ENCODE measurements around the gene CADM4. TPM values are rescaled to one million over a fixed set of nuclear protein-coding genes. Genes with fewer than 3 reads are reported as not detected.

Gene CADM4
- total RNA-seq, 2 donors from 2014 or later: 0.28 to 0.74 TPM

- H3K4me1 Mint-ChIP-seq (ENCODE audit: low read depth): peaks cover 29% of the 10 kb centered on the region
- H3K4me3 Mint-ChIP-seq: no peak overlapping the region
- ATAC-seq (replicated peaks in 1 of 2) (peak in 1 of 2 donors; percentile 1), DNase-seq (no peak)
- peaks cover 12% of the 10 kb centered on the region for H3K27me3 Mint-ChIP-seq (ENCODE audit: low read depth)
- H3K27ac Mint-ChIP-seq: no peak overlapping the region
- H3K36me3 Mint-ChIP-seq (ENCODE audit: insufficient read depth in 2 of 2): peaks cover 0 to 2% of the 10 kb centered on the region in 2 donors
- H3K9me3 Mint-ChIP-seq: no peaks in the 10 kb centered on the region
These were observed 34.9 kb upstream of the CADM4 start for GRCh38 chr19:43674596-43674995.

GRCh38 chr19:43674183-43674582 lies 34.5 kb upstream of the CADM4 start:
- Mint-ChIP-seq H3K27ac (no peak overlapping the region), H3K9me3 (no peaks in the 10 kb centered on the region), H3K36me3 (ENCODE audit: insufficient read depth in 2 of 2) (peaks cover 0 to 2% of the 10 kb centered on the region in 2 donors), H3K27me3 (ENCODE audit: low read depth) (peaks cover 12% of the 10 kb centered on the region), H3K4me3 (no peak overlapping the region), H3K4me1 (ENCODE audit: low read depth) (peaks cover 34% of the 10 kb centered on the region)
- no peak for ATAC-seq (replicated peaks in 1 of 2)
- DNase-seq: no peak

- H3K27me3 Mint-ChIP-seq (ENCODE audit: low read depth): peaks cover 12% of the 10 kb centered on the region
- no peak overlapping the region for H3K4me3 Mint-ChIP-seq
- DNase-seq (no peak), ATAC-seq (replicated peaks in 1 of 2) (no peak)
- peaks cover 39% of the 10 kb centered on the region for H3K4me1 Mint-ChIP-seq (ENCODE audit: low read depth)
- no peak overlapping the region for H3K27ac Mint-ChIP-seq
- H3K9me3 Mint-ChIP-seq: no peaks in the 10 kb centered on the region
- H3K36me3 Mint-ChIP-seq (ENCODE audit: insufficient read depth in 2 of 2): peaks cover 0 to 2% of the 10 kb centered on the region in 2 donors
These were observed 34.0 kb upstream of the CADM4 start for GRCh38 chr19:43673637-43674036.

GRCh38 chr19:43672061-43672679 lies 32.5 kb upstream of the CADM4 start:
- no peak for ATAC-seq (replicated peaks in 1 of 2)
- Mint-ChIP-seq H3K9me3 (no peaks in the 10 kb centered on the region), H3K4me3 (no peak overlapping the region), H3K27me3 (ENCODE audit: low read depth) (peaks cover 12% of the 10 kb centered on the region), H3K27ac (no peak overlapping the region), H3K4me1 (ENCODE audit: low read depth) (peaks cover 51% of the 10 kb centered on the region), H3K36me3 (ENCODE audit: insufficient read depth in 2 of 2) (peaks cover 3 to 7% of the 10 kb centered on the region in 2 donors)
- DNase-seq: no peak

GRCh38 chr19:43668406-43669109 lies 28.9 kb upstream of the CADM4 start:
- Mint-ChIP-seq H3K4me1 (ENCODE audit: low read depth) (peaks cover 56% of the 10 kb centered on the region), H3K9me3 (no peaks in the 10 kb centered on the region), H3K36me3 (ENCODE audit: insufficient read depth in 2 of 2) (peaks cover 4 to 7% of the 10 kb centered on the region in 2 donors), H3K27ac (no peak overlapping the region), H3K4me3 (peak overlapping the region; percentile 94 to 98), H3K27me3 (ENCODE audit: low read depth) (peaks cover 12% of the 10 kb centered on the region)
- peak; percentile 98 for DNase-seq
- ATAC-seq (replicated peaks in 1 of 2): peak; percentile 88

- ATAC-seq (replicated peaks in 1 of 2): no peak
- Mint-ChIP-seq H3K27me3 (ENCODE audit: low read depth) (peaks cover 12% of the 10 kb centered on the region), H3K4me3 (peak overlapping the region; percentile 94 to 98), H3K36me3 (ENCODE audit: insufficient read depth in 2 of 2) (peaks cover 4 to 7% of the 10 kb centered on the region in 2 donors), H3K27ac (peak overlapping the region; percentile 82), H3K9me3 (no peaks in the 10 kb centered on the region), H3K4me1 (ENCODE audit: low read depth) (peaks cover 58% of the 10 kb centered on the region)
- no peak for DNase-seq
These were observed 28.3 kb upstream of the CADM4 start for GRCh38 chr19:43667876-43668405.

GRCh38 chr19:43667126-43667875 lies 27.7 kb upstream of the CADM4 start:
- H3K27ac Mint-ChIP-seq: no peak overlapping the region
- H3K36me3 Mint-ChIP-seq (ENCODE audit: insufficient read depth in 2 of 2): peaks cover 4 to 7% of the 10 kb centered on the region in 2 donors
- peaks cover 11% of the 10 kb centered on the region for H3K27me3 Mint-ChIP-seq (ENCODE audit: low read depth)
- DNase-seq (peak in 1 of 2 donors; percentile 6), ATAC-seq (replicated peaks in 1 of 2) (no peak)
- peak overlapping the region; percentile 94 to 98 for H3K4me3 Mint-ChIP-seq
- H3K9me3 Mint-ChIP-seq: no peaks in the 10 kb centered on the region
- peaks cover 57% of the 10 kb centered on the region for H3K4me1 Mint-ChIP-seq (ENCODE audit: low read depth)

GRCh38 chr19:43664018-43664417 lies 24.4 kb upstream of the CADM4 start:
- peak in 1 of 2 donors; percentile 7 for DNase-seq
- no peaks in the 10 kb centered on the region for H3K9me3 Mint-ChIP-seq
- H3K27me3 Mint-ChIP-seq (ENCODE audit: low read depth): no peaks in the 10 kb centered on the region
- H3K27ac Mint-ChIP-seq: peak overlapping the region; percentile 22
- no peak for ATAC-seq (replicated peaks in 1 of 2)
- peaks cover 4 to 5% of the 10 kb centered on the region in 2 donors for H3K36me3 Mint-ChIP-seq (ENCODE audit: insufficient read depth in 2 of 2)
- H3K4me1 Mint-ChIP-seq (ENCODE audit: low read depth): peaks cover 36% of the 10 kb centered on the region
- peak overlapping the region in 1 of 2 donors; percentile 8 for H3K4me3 Mint-ChIP-seq

- DNase-seq (no peak), ATAC-seq (replicated peaks in 1 of 2) (no peak)
- Mint-ChIP-seq H3K4me1 (ENCODE audit: low read depth) (peaks cover 23% of the 10 kb centered on the region), H3K4me3 (no peak overlapping the region), H3K27me3 (ENCODE audit: low read depth) (no peaks in the 10 kb centered on the region), H3K27ac (no peak overlapping the region), H3K36me3 (ENCODE audit: insufficient read depth in 2 of 2) (peaks cover 3 to 4% of the 10 kb centered on the region in 2 donors), H3K9me3 (peaks cover 2% of the 10 kb centered on the region in 2 donors)
These were observed 22.8 kb upstream of the CADM4 start for GRCh38 chr19:43662487-43662886.

- Mint-ChIP-seq H3K27ac (no peak overlapping the region), H3K9me3 (peaks cover 2% of the 10 kb centered on the region in 2 donors), H3K4me1 (ENCODE audit: low read depth) (peaks cover 19% of the 10 kb centered on the region), H3K4me3 (no peak overlapping the region), H3K27me3 (ENCODE audit: low read depth) (no peaks in the 10 kb centered on the region), H3K36me3 (ENCODE audit: insufficient read depth in 2 of 2) (peaks cover 3 to 4% of the 10 kb centered on the region in 2 donors)
- ATAC-seq (replicated peaks in 1 of 2) (no peak), DNase-seq (no peak)
These were observed 21.3 kb upstream of the CADM4 start for GRCh38 chr19:43660971-43661360.

- Mint-ChIP-seq H3K4me1 (ENCODE audit: low read depth) (peaks cover 19% of the 10 kb centered on the region), H3K4me3 (no peak overlapping the region)
These were observed 20.8 kb upstream of the CADM4 start for GRCh38 chr19:43660301-43660970.

GRCh38 chr19:43658494-43658893 lies 18.8 kb upstream of the CADM4 start:
- no peak for DNase-seq
- peaks cover 2% of the 10 kb centered on the region in 2 donors for H3K9me3 Mint-ChIP-seq
- no peak overlapping the region for H3K4me3 Mint-ChIP-seq
- no peak for ATAC-seq (replicated peaks in 1 of 2)
- H3K27me3 Mint-ChIP-seq (ENCODE audit: low read depth): no peaks in the 10 kb centered on the region
- no peak overlapping the region for H3K27ac Mint-ChIP-seq
- H3K4me1 Mint-ChIP-seq (ENCODE audit: low read depth): peaks cover 2% of the 10 kb centered on the region
- peaks cover 2 to 5% of the 10 kb centered on the region in 2 donors for H3K36me3 Mint-ChIP-seq (ENCODE audit: insufficient read depth in 2 of 2)

More at GRCh38 chr19:43660301-43660970, 20.8 kb upstream of the CADM4 start:
- DNase-seq: no peak
- Mint-ChIP-seq H3K36me3 (ENCODE audit: insufficient read depth in 2 of 2) (peaks cover 4 to 5% of the 10 kb centered on the region in 2 donors), H3K27me3 (ENCODE audit: low read depth) (no peaks in the 10 kb centered on the region), H3K9me3 (peaks cover 2% of the 10 kb centered on the region in 2 donors), H3K27ac (no peak overlapping the region)
- ATAC-seq (replicated peaks in 1 of 2): no peak

Measured in activated T-cell treated with anti-CD3 and anti-CD28 coated beads, Interleukin-2, amount 50 U/mL, for 72 hours (primary cell).